Naive thymus-derived CD4-positive, alpha-beta T cell (primary cell): ENCODE data around the gene ATF7IP. TPM values are rescaled to one million over a fixed set of nuclear protein-coding genes. Genes with fewer than 3 reads are reported as not detected.
"Not testable (repeated sequence)": the region's sequence is repeated elsewhere in the genome, so short reads cannot be mapped to it uniquely, and the experiment has no call there.

Experiments
- ATAC-seq: fragments of 150-1000 bp; cut with Tn5 transposase; 2 replicates; pipeline ENCODE4 v1.10.0; 2021; ENCODE audit warnings: mild to moderate bottlenecking, moderate library complexity
- CTCF ChIA-PET: fragments of 350-600 bp; sonication (Branson Sonifier 250); formaldehyde crosslinking; loops from one replicate; lab custom pipeline; 2021; ENCODE audit warnings: antibody characterized with exemption; lab: Charles Lee
- POLR2A ChIA-PET: fragments of 350-600 bp; sonication (Branson Sonifier 250); formaldehyde crosslinking; loops from one replicate; lab custom pipeline; 2021; ENCODE audit warnings: antibody characterized with exemption, inconsistent platforms; lab: Charles Lee
- DNase-seq, 9 donors: peaks; one replicate each; pipeline versions ENCODE4 v3.0.0 to v3.0.0-alpha.2; 2020 to 2022; ENCODE audit warnings: mixed read lengths in 1 of 9
- H3K27ac ChIP-seq: one replicate; pipeline ENCODE4 v1.7.0; 2013; ENCODE audit warnings: mild to moderate bottlenecking, low read depth, low read length, moderate library complexity
- H3K27me3 ChIP-seq, 2 donors: one replicate each; pipeline ENCODE4 v1.7.0; 2013; ENCODE audit warnings: low read length in 2 of 2, mild to moderate bottlenecking in 2 of 2, moderate library complexity in 2 of 2; ENCODE audit not compliant: control insufficient read depth in 2 of 2, insufficient read depth in 2 of 2
- H3K36me3 ChIP-seq, 3 experiments: 1 replicate in 2 of 3; 2 replicates in 1 of 3; pipeline ENCODE4 v1.7.0; 2013; ENCODE audit warnings: low read length in 3 of 3, mild to moderate bottlenecking in 3 of 3, moderate library complexity in 1 of 3; ENCODE audit not compliant: insufficient read depth in 3 of 3, control insufficient read depth in 2 of 3
- H3K4me1 ChIP-seq, 2 donors: one replicate each; pipeline ENCODE4 v1.7.0; 2013; ENCODE audit warnings: low read length in 2 of 2, mild to moderate bottlenecking in 2 of 2, moderate library complexity in 1 of 2; ENCODE audit not compliant: control insufficient read depth in 2 of 2, insufficient read depth in 2 of 2
- H3K4me3 ChIP-seq: 2 replicates; pipeline ENCODE4 v1.7.0; 2013; ENCODE audit warnings: mild to moderate bottlenecking, low read length
- H3K9me3 ChIP-seq, 3 experiments: 1 replicate in 2 of 3; 2 replicates in 1 of 3; pipeline ENCODE4 v1.7.0; 2013; ENCODE audit warnings: low read length in 3 of 3; ENCODE audit not compliant: control insufficient read depth in 2 of 3
- H3K27ac Mint-ChIP-seq, 9 donors: one replicate each; pipeline ENCODE4 v1.8.0; 2020 to 2022; ENCODE audit warnings: mixed read lengths in 9 of 9, mild to moderate bottlenecking in 8 of 9, moderate library complexity in 5 of 9, inconsistent platforms in 2 of 9
- H3K27me3 Mint-ChIP-seq, 5 donors: one replicate each; pipeline ENCODE4 v1.8.0; 2021 to 2022; ENCODE audit warnings: mixed read lengths in 5 of 5, mild to moderate bottlenecking in 1 of 5
- H3K36me3 Mint-ChIP-seq, 5 donors: one replicate each; pipeline ENCODE4 v1.8.0; 2020 to 2022; ENCODE audit warnings: mixed read lengths in 5 of 5, mild to moderate bottlenecking in 3 of 5, inconsistent platforms in 1 of 5
- H3K4me1 Mint-ChIP-seq, 7 donors: one replicate each; pipeline ENCODE4 v1.8.0; 2020 to 2022; ENCODE audit warnings: mixed read lengths in 7 of 7, mild to moderate bottlenecking in 3 of 7, inconsistent platforms in 1 of 7
- H3K4me3 Mint-ChIP-seq, 10 donors: one replicate each; pipeline ENCODE4 v1.8.0; 2020 to 2022; ENCODE audit warnings: mild to moderate bottlenecking in 10 of 10, mixed read lengths in 10 of 10, moderate library complexity in 6 of 10, inconsistent platforms in 2 of 10
- H3K9me3 Mint-ChIP-seq, 11 donors: one replicate each; pipeline ENCODE4 v1.8.0; 2020 to 2022; ENCODE audit warnings: mixed read lengths in 11 of 11, mild to moderate bottlenecking in 4 of 11, inconsistent platforms in 1 of 11, moderate library complexity in 1 of 11
- intact Hi-C, 2 donors: fragments of 100-400 bp; cut with micrococcal nuclease; formaldehyde crosslinking; loops; one replicate each; pipeline ENCODE4 v1.15.1; 2023
- polyA plus RNA-seq, 2 donors: library from polyadenylated mRNA; unstranded; fragments of 300-500 nt; fragmentation: Illumina TruSeq; gene quantifications; one replicate each; pipeline ENCODE4 v1.2.3, GENCODE V29; 2021
- total RNA-seq, 6 experiments: library from RNA in 5 of 6; stranded (reverse) in 5 of 6; gene quantifications; 1 replicate in 5 of 6; 2 replicates in 1 of 6; pipeline ENCODE4 v1.2.3 and lab custom pipeline; 2021 to 2026

ATF7IP gene
- total and polyA plus RNA-seq, 7 experiments from 2014 or later = 92.7 to 181 (median 134) TPM

GRCh38 chr12:14354665-14355064 lies 10.8 kb upstream of the ATF7IP start:
- ATAC-seq, H3K27ac ChIP-seq, H3K27me3 Mint-ChIP-seq, H3K4me1 ChIP-seq, H3K4me3 Mint-ChIP-seq, H3K4me3 ChIP-seq, H3K4me1 Mint-ChIP-seq, DNase-seq, H3K27me3 ChIP-seq, POLR2A ChIA-PET, intact Hi-C loops, H3K36me3 ChIP-seq, CTCF ChIA-PET, H3K27ac Mint-ChIP-seq: not testable (repeated sequence)
- H3K9me3 ChIP-seq = peaks cover 0 to 19% (median 0%) of the 10 kb centered on the region in 3 experiments
- H3K36me3 Mint-ChIP-seq = peaks cover 9 to 21% (median 13%) of the 10 kb centered on the region in 5 donors
- peaks cover 12 to 46% (median 30%) of the 10 kb centered on the region in 11 donors for H3K9me3 Mint-ChIP-seq

- no peak overlapping the region for H3K4me3 Mint-ChIP-seq
- no peaks in the 10 kb centered on the region for H3K27me3 Mint-ChIP-seq
- no peaks in the 10 kb centered on the region for H3K36me3 ChIP-seq
- H3K27ac ChIP-seq = no peak overlapping the region
- peaks cover 5 to 31% (median 21%) of the 10 kb centered on the region in 11 donors for H3K9me3 Mint-ChIP-seq
- peaks cover 3 to 12% (median 7%) of the 10 kb centered on the region in 5 donors for H3K36me3 Mint-ChIP-seq
- no peaks in the 10 kb centered on the region for H3K4me1 ChIP-seq
- ATAC-seq (no peak), DNase-seq (no peak)
- peaks cover 0 to 3% (median 0%) of the 10 kb centered on the region in 7 donors for H3K4me1 Mint-ChIP-seq
- H3K27me3 ChIP-seq = no peaks in the 10 kb centered on the region
- POLR2A ChIA-PET = no interaction called here
- H3K9me3 ChIP-seq = peaks cover 0 to 10% (median 0%) of the 10 kb centered on the region in 3 experiments
- CTCF ChIA-PET = no interaction called here
- intact Hi-C loops = no loop called here
- H3K27ac Mint-ChIP-seq = no peak overlapping the region
- H3K4me3 ChIP-seq = no peak overlapping the region
These were observed 9.3 kb upstream of the ATF7IP start for GRCh38 chr12:14356147-14356546.

GRCh38 chr12:14357486-14357885 lies 8.0 kb upstream of the ATF7IP start:
- ATAC-seq = no peak
- no peaks in the 10 kb centered on the region for H3K9me3 ChIP-seq

GRCh38 chr12:14362352-14362751 lies 3.1 kb upstream of the ATF7IP start:
- peaks cover 0 to 2% (median 0%) of the 10 kb centered on the region in 5 donors for H3K27me3 Mint-ChIP-seq
- H3K4me1 Mint-ChIP-seq = peaks cover 12 to 28% (median 16%) of the 10 kb centered on the region in 7 donors
- ATAC-seq (no peak), DNase-seq (no peak)
- H3K9me3 Mint-ChIP-seq = peaks cover 0 to 9% (median under 1%) of the 10 kb centered on the region in 11 donors
- H3K9me3 ChIP-seq = no peaks in the 10 kb centered on the region
- ChIA-PET POLR2A (interaction anchor here (0.6 to 0.7 kb wide), 3 partner anchors 95 to 238 kb away, joined by 3 to 4 read pairs (median 3); no protein-coding TSS in a partner anchor), CTCF (no interaction called here)
- no peak overlapping the region for H3K4me3 ChIP-seq
- no peaks in the 10 kb centered on the region for H3K27me3 ChIP-seq
- H3K36me3 ChIP-seq = no peaks in the 10 kb centered on the region
- intact Hi-C loops = no loop called here
- H3K4me1 ChIP-seq = peaks cover 6 to 11% of the 10 kb centered on the region in 2 donors
- no peak overlapping the region for H3K27ac ChIP-seq
- H3K36me3 Mint-ChIP-seq = peaks cover 0 to 13% (median 3%) of the 10 kb centered on the region in 5 donors
- H3K4me3 Mint-ChIP-seq = no peak overlapping the region
- peak overlapping the region in 6 of 9 donors; percentile 36 to 72 (median 50) for H3K27ac Mint-ChIP-seq

More at GRCh38 chr12:14357486-14357885, 8.0 kb upstream of the ATF7IP start:
- Histone ChIP-seq H3K36me3 (no peaks in the 10 kb centered on the region), H3K4me3 (no peak overlapping the region), H3K27ac (no peak overlapping the region), H3K27me3 (no peaks in the 10 kb centered on the region), H3K4me1 (no peaks in the 10 kb centered on the region)
- Mint-ChIP-seq H3K36me3 (peaks cover 3 to 12% (median 11%) of the 10 kb centered on the region in 5 donors), H3K27ac (peak overlapping the region in 1 of 9 donors; percentile 74), H3K4me3 (no peak overlapping the region), H3K9me3 (peaks cover 5 to 21% (median 12%) of the 10 kb centered on the region in 11 donors), H3K27me3 (no peaks in the 10 kb centered on the region), H3K4me1 (peaks cover 0 to 7% (median 4%) of the 10 kb centered on the region in 7 donors)
- POLR2A ChIA-PET = interaction anchor here (0.6 kb wide), 1 partner anchor 98 kb away, joined by 3 read pairs; no protein-coding TSS in a partner anchor
- CTCF ChIA-PET = no interaction called here
- DNase-seq = no peak
- intact Hi-C loops = no loop called here

- H3K4me1 Mint-ChIP-seq = peaks cover 16 to 44% (median 29%) of the 10 kb centered on the region in 7 donors
- Histone ChIP-seq H3K4me3 (peak overlapping the region; percentile 83), H3K9me3 (no peaks in the 10 kb centered on the region), H3K27me3 (no peaks in the 10 kb centered on the region), H3K4me1 (peaks cover 11 to 14% of the 10 kb centered on the region in 2 donors), H3K36me3 (no peaks in the 10 kb centered on the region), H3K27ac (peak overlapping the region; percentile 84)
- no peak for ATAC-seq
- H3K27me3 Mint-ChIP-seq = peaks cover 0 to 2% (median 0%) of the 10 kb centered on the region in 5 donors
- H3K27ac Mint-ChIP-seq = peak overlapping the region; percentile 88 to 98 (median 94)
- H3K36me3 Mint-ChIP-seq = peaks cover 0 to 16% (median 3%) of the 10 kb centered on the region in 5 donors
- peak overlapping the region; percentile 78 to 97 (median 88) for H3K4me3 Mint-ChIP-seq
- CTCF ChIA-PET = interaction anchor here (0.8 to 2.9 kb wide), 12 partner anchors 21 to 406 kb away, joined by 3 to 33 read pairs (median 10); no protein-coding TSS in a partner anchor
- H3K9me3 Mint-ChIP-seq = peaks cover 0 to 9% (median 0%) of the 10 kb centered on the region in 11 donors
- POLR2A ChIA-PET = interaction anchor here (0.5 to 2.7 kb wide), 34 partner anchors 9 to 1425 kb away, joined by 3 to 98 read pairs (median 6); partner anchors contain the start of genes C12orf60 and WBP11
- intact Hi-C loops = loop anchor here (1.0 to 5.0 kb wide), 19 partner anchors 21 to 1424 kb away; partner anchors contain the start of genes ARHGDIB (in 2 of the 2), C12orf60 (in 2 of the 2), WBP11 (in 2 of the 2) and EPS8 (in 1 of the 2)
- DNase-seq = peak in 1 of 9 donors; percentile 12
These were observed 755 bp upstream of the ATF7IP start for GRCh38 chr12:14364583-14365271.

GRCh38 chr12:14366209-14367039 lies 942 bp downstream of the ATF7IP start:
- ATAC-seq = no peak
- Histone ChIP-seq H3K4me3 (peak overlapping the region; percentile 83), H3K27ac (peak overlapping the region; percentile 84), H3K9me3 (no peaks in the 10 kb centered on the region), H3K36me3 (no peaks in the 10 kb centered on the region), H3K4me1 (peaks cover 18 to 23% of the 10 kb centered on the region in 2 donors), H3K27me3 (no peaks in the 10 kb centered on the region)
- ChIA-PET CTCF (interaction anchor here (0.6 to 2.9 kb wide), 19 partner anchors 19 to 405 kb away, joined by 3 to 33 read pairs (median 6); a partner anchor contains a TSS), POLR2A (interaction anchor here (0.6 to 2.7 kb wide), 32 partner anchors 8 to 1197 kb away, joined by 3 to 98 read pairs (median 6); partner anchors contain the start of genes C12orf60 and WBP11)
- Mint-ChIP-seq H3K27me3 (peaks cover 0 to 2% (median 0%) of the 10 kb centered on the region in 5 donors), H3K9me3 (peaks cover 0 to 13% (median 1%) of the 10 kb centered on the region in 11 donors), H3K27ac (peak overlapping the region; percentile 88 to 98 (median 94)), H3K36me3 (peaks cover 0 to 24% (median 13%) of the 10 kb centered on the region in 5 donors), H3K4me1 (peaks cover 22 to 58% (median 41%) of the 10 kb centered on the region in 7 donors), H3K4me3 (peak overlapping the region; percentile 78 to 97 (median 88))
- intact Hi-C loops = loop anchor here (1.0 to 5.0 kb wide), 7 partner anchors 10 to 1642 kb away; partner anchors contain the start of genes GSG1 (in 1 of the 2) and STRAP (in 1 of the 2)
- DNase-seq = peak in 1 of 9 donors; percentile 37
